Natural killer cell (primary cell): ENCODE measurements around the gene SAXO1. TPM values are rescaled to one million over a fixed set of nuclear protein-coding genes. Genes with fewer than 3 reads are reported as not detected.

ENCODE experiments used
- ATAC-seq, 3 donors: fragments of 150-1000 bp in 2 of 3; fragments of 200-7000 bp in 1 of 3; cut with Tn5 transposase; 1 replicate in 1 of 3; 2 replicates in 2 of 3; pipeline ENCODE4 v1.10.0; 2021; ENCODE audit warnings: mild to moderate bottlenecking in 2 of 3, moderate library complexity in 2 of 3
- DNase-seq, 2 donors: peaks; one replicate each; pipeline versions ENCODE4 v3.0.0 to v3.0.0-alpha.2; 2013 to 2021; ENCODE audit warnings: mixed read lengths in 1 of 2
- H3K27ac ChIP-seq: one replicate; pipeline ENCODE4 v1.5.1; 2013; ENCODE audit warnings: mild to moderate bottlenecking, low read length
- H3K27me3 ChIP-seq: one replicate; pipeline ENCODE4 v1.6.1; 2013; ENCODE audit warnings: low read length; ENCODE audit not compliant: control insufficient read depth, insufficient read depth
- H3K36me3 ChIP-seq: one replicate; pipeline ENCODE4 v1.6.1; 2013; ENCODE audit warnings: low read length; ENCODE audit not compliant: control insufficient read depth, insufficient read depth
- H3K4me1 ChIP-seq: one replicate; pipeline ENCODE4 v1.6.1; 2013; ENCODE audit warnings: low read length; ENCODE audit not compliant: control insufficient read depth, insufficient read depth
- H3K4me3 ChIP-seq: one replicate; pipeline ENCODE4 v1.5.1; 2013; ENCODE audit warnings: low read length
- H3K9me3 ChIP-seq: one replicate; pipeline ENCODE4 v1.6.1; 2013; ENCODE audit warnings: low read length; ENCODE audit not compliant: control insufficient read depth, insufficient read depth
- H3K27ac Mint-ChIP-seq, 2 donors: one replicate each; pipeline ENCODE4 v1.8.0; 2022; ENCODE audit warnings: mild to moderate bottlenecking in 2 of 2, mixed read lengths in 2 of 2, moderate library complexity in 1 of 2
- H3K27me3 Mint-ChIP-seq, 2 donors: one replicate each; pipeline ENCODE4 v1.8.0; 2022; ENCODE audit warnings: low read depth in 2 of 2, mixed read lengths in 2 of 2
- H3K36me3 Mint-ChIP-seq: one replicate; pipeline ENCODE4 v1.8.0; 2022; ENCODE audit warnings: mixed read lengths
- H3K4me1 Mint-ChIP-seq, 2 donors: one replicate each; pipeline ENCODE4 v1.8.0; 2022; ENCODE audit warnings: mixed read lengths in 2 of 2
- H3K4me3 Mint-ChIP-seq: one replicate; pipeline ENCODE4 v1.8.0; 2022; ENCODE audit warnings: mild to moderate bottlenecking, moderate library complexity, mixed read lengths
- H3K9me3 Mint-ChIP-seq, 2 donors: one replicate each; pipeline ENCODE4 v1.8.0; 2022; ENCODE audit warnings: mixed read lengths in 2 of 2
- CTCF ChIP-seq: fragments of 200-600 bp; IDR thresholded peaks from one replicate; pipeline ENCODE4 v1.8.0; 2022; ENCODE audit warnings: antibody characterized with exemption
- WGBS: methylation state at CpG from one replicate; pipeline ENCODE4 v1.1.7; 2013; ENCODE audit warnings: missing lambda C conversion rate; ENCODE audit not compliant: insufficient coverage; 5-methylcytosine and 5-hydroxymethylcytosine counted together
- intact Hi-C: fragments of 100-400 bp; cut with micrococcal nuclease; formaldehyde crosslinking; loops from one replicate; pipeline ENCODE4 v1.14.2; 2022
- total RNA-seq, 4 donors: library from RNA; stranded (reverse); fragments of 120-200 nt in 1 of 4; gene quantifications; one replicate each; pipeline versions ENCODE4 v1.2.3 to v1.2.4, GENCODE V29; 2013 to 2022

SAXO1 gene
- total RNA-seq, 3 donors from 2014 or later (not counting 1 experiment from before 2014, with no cell fraction given) = 0.21 to 0.28 TPM; not detected in 1

- Histone ChIP-seq H3K9me3 (no peaks in the 10 kb centered on the region), H3K4me3 (no peak overlapping the region), H3K27me3 (no peaks in the 10 kb centered on the region), H3K36me3 (no peaks in the 10 kb centered on the region), H3K4me1 (no peaks in the 10 kb centered on the region), H3K27ac (no peak overlapping the region)
- Mint-ChIP-seq H3K9me3 (no peaks in the 10 kb centered on the region), H3K4me3 (no peak overlapping the region), H3K27ac (no peak overlapping the region), H3K27me3 (peaks cover 14 to 16% of the 10 kb centered on the region in 2 donors), H3K36me3 (no peaks in the 10 kb centered on the region), H3K4me1 (peaks cover 0 to 4% of the 10 kb centered on the region in 2 donors)
- TF ChIP-seq CTCF = no peak
- ATAC-seq (no peak), DNase-seq (no peak)
- intact Hi-C loops = no loop called here
- 43% methylated on average over 1 of the region's 1 CpG for WGBS
These were observed 2.1 kb downstream of the SAXO1 start for GRCh38 chr9:19030899-19031298.

GRCh38 chr9:19028835-19029451 lies 4.1 kb downstream of the SAXO1 start:
- Histone ChIP-seq H3K27me3 (no peaks in the 10 kb centered on the region), H3K4me3 (no peak overlapping the region), H3K27ac (no peak overlapping the region), H3K9me3 (no peaks in the 10 kb centered on the region), H3K36me3 (no peaks in the 10 kb centered on the region), H3K4me1 (no peaks in the 10 kb centered on the region)
- Mint-ChIP-seq H3K9me3 (no peaks in the 10 kb centered on the region), H3K27ac (no peak overlapping the region), H3K4me3 (no peak overlapping the region), H3K36me3 (no peaks in the 10 kb centered on the region), H3K4me1 (peaks cover 0 to 4% of the 10 kb centered on the region in 2 donors), H3K27me3 (peaks cover 11 to 20% of the 10 kb centered on the region in 2 donors)
- TF ChIP-seq CTCF = peak; percentile 71
- WGBS = 53% methylated on average over 7 of the region's 8 CpGs
- ATAC-seq (peak in 2 of 3 donors; percentile 38 to 60), DNase-seq (peak in 1 of 2 donors; percentile 64)
- intact Hi-C loops = loop anchor here (1.0 to 10.0 kb wide), 2 partner anchors 428 to 774 kb away; no protein-coding TSS in a partner anchor

- H3K36me3 Mint-ChIP-seq = no peaks in the 10 kb centered on the region
- no peak overlapping the region for H3K27ac Mint-ChIP-seq
- 94% methylated on average over 22 of the region's 22 CpGs for WGBS
- no peaks in the 10 kb centered on the region for H3K9me3 Mint-ChIP-seq
- no peaks in the 10 kb centered on the region for H3K36me3 ChIP-seq
- H3K4me1 ChIP-seq = no peaks in the 10 kb centered on the region
- no peaks in the 10 kb centered on the region for H3K27me3 ChIP-seq
- intact Hi-C loops = loop anchor here (10.0 kb wide), 1 partner anchor 773 kb away; no protein-coding TSS in a partner anchor
- H3K27ac ChIP-seq = no peak overlapping the region
- no peak for TF ChIP-seq CTCF
- DNase-seq (no peak), ATAC-seq (no peak)
- no peaks in the 10 kb centered on the region for H3K9me3 ChIP-seq
- H3K27me3 Mint-ChIP-seq = peaks cover 14 to 27% of the 10 kb centered on the region in 2 donors
- peaks cover 0 to 4% of the 10 kb centered on the region in 2 donors for H3K4me1 Mint-ChIP-seq
- no peak overlapping the region for H3K4me3 ChIP-seq
- H3K4me3 Mint-ChIP-seq = no peak overlapping the region
These were observed 5.2 kb downstream of the SAXO1 start for GRCh38 chr9:19027825-19028224.

GRCh38 chr9:19026375-19026774 lies 6.6 kb downstream of the SAXO1 start:
- Histone ChIP-seq H3K9me3 (no peaks in the 10 kb centered on the region), H3K4me3 (no peak overlapping the region), H3K27ac (no peak overlapping the region), H3K4me1 (no peaks in the 10 kb centered on the region), H3K36me3 (no peaks in the 10 kb centered on the region), H3K27me3 (no peaks in the 10 kb centered on the region)
- 74% methylated on average over 6 of the region's 6 CpGs for WGBS
- no peaks in the 10 kb centered on the region for H3K9me3 Mint-ChIP-seq
- H3K27me3 Mint-ChIP-seq = peaks cover 14 to 27% of the 10 kb centered on the region in 2 donors
- H3K4me3 Mint-ChIP-seq = no peak overlapping the region
- peaks cover 0 to 4% of the 10 kb centered on the region in 2 donors for H3K4me1 Mint-ChIP-seq
- DNase-seq (no peak), ATAC-seq (no peak)
- no peaks in the 10 kb centered on the region for H3K36me3 Mint-ChIP-seq
- intact Hi-C loops = loop anchor here (10.0 kb wide), 1 partner anchor 772 kb away; no protein-coding TSS in a partner anchor
- no peak for TF ChIP-seq CTCF
- H3K27ac Mint-ChIP-seq = no peak overlapping the region
